CD4-positive, alpha-beta memory T cell (primary cell): ENCODE data around the gene PXDN. TPM values are rescaled to one million over a fixed set of nuclear protein-coding genes. Genes with fewer than 3 reads are reported as not detected.

Experiments used
- CTCF ChIA-PET: fragments of 350-600 bp; sonication (Branson Sonifier 250); formaldehyde crosslinking; loops from one replicate; lab custom pipeline; 2021; ENCODE audit warnings: inconsistent platforms; ENCODE audit not compliant: partially characterized antibody; lab: Charles Lee
- POLR2A ChIA-PET: fragments of 350-600 bp; sonication (Branson Sonifier 250); formaldehyde crosslinking; loops from one replicate; lab custom pipeline; 2021; ENCODE audit not compliant: partially characterized antibody; lab: Charles Lee
- DNase-seq, 5 donors: peaks; one replicate each; pipeline versions ENCODE4 v3.0.0 to v3.0.0-alpha.2; 2020 to 2022; ENCODE audit warnings: mixed read lengths in 1 of 5
- H3K27ac ChIP-seq: one replicate; pipeline ENCODE4 v1.7.0; 2013; ENCODE audit warnings: low read depth, low read length
- H3K27me3 ChIP-seq: 2 replicates; pipeline ENCODE4 v1.7.0; 2013; ENCODE audit warnings: mild to moderate bottlenecking, low read length, moderate library complexity; ENCODE audit not compliant: insufficient read depth
- H3K36me3 ChIP-seq: 2 replicates; pipeline ENCODE4 v1.7.0; 2013; ENCODE audit warnings: mild to moderate bottlenecking, low read length, moderate library complexity; ENCODE audit not compliant: insufficient read depth
- H3K4me1 ChIP-seq: 2 replicates; pipeline ENCODE4 v1.7.0; 2013; ENCODE audit warnings: mild to moderate bottlenecking, low read length, moderate library complexity; ENCODE audit not compliant: insufficient read depth
- H3K4me3 ChIP-seq, 2 donors: one replicate each; pipeline ENCODE4 v1.7.0; 2013; ENCODE audit warnings: low read length in 2 of 2, mild to moderate bottlenecking in 1 of 2
- H3K9me3 ChIP-seq, 2 donors: one replicate each; pipeline ENCODE4 v1.7.0; 2013; ENCODE audit warnings: low read length in 2 of 2, control low read depth in 1 of 2; ENCODE audit not compliant: control insufficient read depth in 1 of 2
- H3K27ac Mint-ChIP-seq, 7 donors: one replicate each; pipeline ENCODE4 v1.8.0; 2020 to 2021; ENCODE audit warnings: mixed read lengths in 7 of 7, mild to moderate bottlenecking in 6 of 7, inconsistent platforms in 3 of 7, moderate library complexity in 3 of 7
- H3K27me3 Mint-ChIP-seq, 2 donors: one replicate each; pipeline ENCODE4 v1.8.0; 2020 to 2021; ENCODE audit warnings: mixed read lengths in 2 of 2
- H3K36me3 Mint-ChIP-seq, 2 donors: one replicate each; pipeline ENCODE4 v1.8.0; 2020 to 2021; ENCODE audit warnings: mixed read lengths in 2 of 2, inconsistent platforms in 1 of 2, mild to moderate bottlenecking in 1 of 2
- H3K4me1 Mint-ChIP-seq, 4 donors: one replicate each; pipeline ENCODE4 v1.8.0; 2020 to 2021; ENCODE audit warnings: mixed read lengths in 4 of 4, mild to moderate bottlenecking in 1 of 4
- H3K4me3 Mint-ChIP-seq, 8 donors: one replicate each; pipeline ENCODE4 v1.8.0; 2020 to 2021; ENCODE audit warnings: mixed read lengths in 8 of 8, mild to moderate bottlenecking in 7 of 8, moderate library complexity in 6 of 8, inconsistent platforms in 3 of 8
- H3K9me3 Mint-ChIP-seq, 8 donors: one replicate each; pipeline ENCODE4 v1.8.0; 2020 to 2021; ENCODE audit warnings: mixed read lengths in 8 of 8, mild to moderate bottlenecking in 5 of 8, inconsistent platforms in 3 of 8, moderate library complexity in 1 of 8
- intact Hi-C: fragments of 100-400 bp; cut with micrococcal nuclease; formaldehyde crosslinking; loops from one replicate; pipeline ENCODE4 v1.15.1; 2023
- polyA plus RNA-seq, 2 donors: library from polyadenylated mRNA; unstranded; fragments of 300-500 nt; fragmentation: Illumina TruSeq; gene quantifications; one replicate each; pipeline ENCODE4 v1.2.3, GENCODE V29; 2021
- total RNA-seq, 2 experiments: library from RNA; stranded (reverse); gene quantifications; one replicate each; pipeline ENCODE4 v1.2.3, GENCODE V29; 2021

PXDN gene
- total and polyA plus RNA-seq, 4 experiments from 2014 or later = 0.79 TPM; not detected in 3

GRCh38 chr2:1790473-1790872, 46.2 kb upstream of the PXDN start:
- CTCF ChIA-PET = no interaction called here
- peaks cover 2% of the 10 kb centered on the region in 2 donors for H3K27me3 Mint-ChIP-seq
- Histone ChIP-seq H3K4me1 (no peaks in the 10 kb centered on the region), H3K9me3 (no peaks in the 10 kb centered on the region), H3K27ac (no peak overlapping the region), H3K36me3 (no peaks in the 10 kb centered on the region), H3K27me3 (no peaks in the 10 kb centered on the region), H3K4me3 (no peak overlapping the region)
- no peaks in the 10 kb centered on the region for H3K36me3 Mint-ChIP-seq
- intact Hi-C loops = no loop called here
- H3K27ac Mint-ChIP-seq = peak overlapping the region in 1 of 7 donors; percentile 72
- no peaks in the 10 kb centered on the region for H3K9me3 Mint-ChIP-seq
- DNase-seq = no peak
- no peak overlapping the region for H3K4me3 Mint-ChIP-seq
- POLR2A ChIA-PET = no interaction called here
- H3K4me1 Mint-ChIP-seq = peaks cover 0 to 3% (median 0%) of the 10 kb centered on the region in 4 donors

- H3K36me3 Mint-ChIP-seq = no peaks in the 10 kb centered on the region
- Histone ChIP-seq H3K4me3 (no peak overlapping the region), H3K36me3 (no peaks in the 10 kb centered on the region), H3K27ac (no peak overlapping the region), H3K27me3 (no peaks in the 10 kb centered on the region), H3K4me1 (no peaks in the 10 kb centered on the region), H3K9me3 (no peaks in the 10 kb centered on the region)
- H3K27me3 Mint-ChIP-seq = peaks cover 2 to 4% of the 10 kb centered on the region in 2 donors
- no peaks in the 10 kb centered on the region for H3K9me3 Mint-ChIP-seq
- intact Hi-C loops = no loop called here
- DNase-seq = no peak
- ChIA-PET CTCF (no interaction called here), POLR2A (no interaction called here)
- H3K4me3 Mint-ChIP-seq = no peak overlapping the region
- no peak overlapping the region for H3K27ac Mint-ChIP-seq
- H3K4me1 Mint-ChIP-seq = peaks cover 0 to 5% (median 0%) of the 10 kb centered on the region in 4 donors
Observed at GRCh38 chr2:1789610-1790009, 45.3 kb upstream of the PXDN start.

- intact Hi-C loops = no loop called here
- no peak for DNase-seq
- Mint-ChIP-seq H3K4me3 (no peak overlapping the region), H3K9me3 (no peaks in the 10 kb centered on the region), H3K36me3 (no peaks in the 10 kb centered on the region), H3K27ac (no peak overlapping the region), H3K4me1 (peaks cover 0 to 8% (median 0%) of the 10 kb centered on the region in 4 donors), H3K27me3 (peaks cover 2 to 4% of the 10 kb centered on the region in 2 donors)
- H3K9me3 ChIP-seq = no peaks in the 10 kb centered on the region
- POLR2A ChIA-PET = no interaction called here
- H3K27me3 ChIP-seq = no peaks in the 10 kb centered on the region
- H3K36me3 ChIP-seq = no peaks in the 10 kb centered on the region
- no peaks in the 10 kb centered on the region for H3K4me1 ChIP-seq
- CTCF ChIA-PET = interaction anchor here (0.6 kb wide), 1 partner anchor 24 kb away, joined by 4 read pairs; no protein-coding TSS in a partner anchor
- no peak overlapping the region for H3K4me3 ChIP-seq
- H3K27ac ChIP-seq = no peak overlapping the region
Observed at GRCh38 chr2:1788478-1788959, 44.2 kb upstream of the PXDN start.

- no peak overlapping the region for H3K27ac ChIP-seq
- ChIA-PET POLR2A (no interaction called here), CTCF (interaction anchor here (0.6 kb wide), 1 partner anchor 24 kb away, joined by 4 read pairs; no protein-coding TSS in a partner anchor)
- Mint-ChIP-seq H3K36me3 (no peaks in the 10 kb centered on the region), H3K27me3 (peaks cover 2 to 4% of the 10 kb centered on the region in 2 donors), H3K4me3 (no peak overlapping the region), H3K27ac (no peak overlapping the region), H3K9me3 (no peaks in the 10 kb centered on the region), H3K4me1 (peaks cover 0 to 8% (median 0%) of the 10 kb centered on the region in 4 donors)
- H3K9me3 ChIP-seq = no peaks in the 10 kb centered on the region
- no peaks in the 10 kb centered on the region for H3K27me3 ChIP-seq
- intact Hi-C loops = no loop called here
- no peak overlapping the region for H3K4me3 ChIP-seq
- DNase-seq = no peak
- no peaks in the 10 kb centered on the region for H3K4me1 ChIP-seq
- no peaks in the 10 kb centered on the region for H3K36me3 ChIP-seq
Observed at GRCh38 chr2:1787755-1788477, 43.6 kb upstream of the PXDN start.

- peaks cover 0 to 9% (median 2%) of the 10 kb centered on the region in 4 donors for H3K4me1 Mint-ChIP-seq
- H3K9me3 Mint-ChIP-seq = peaks cover 0 to 1% (median 0%) of the 10 kb centered on the region in 8 donors
- peak overlapping the region in 1 of 7 donors; percentile 18 for H3K27ac Mint-ChIP-seq
- H3K4me1 ChIP-seq = no peaks in the 10 kb centered on the region
- intact Hi-C loops = no loop called here
- H3K9me3 ChIP-seq = no peaks in the 10 kb centered on the region
- H3K36me3 Mint-ChIP-seq = no peaks in the 10 kb centered on the region
- ChIA-PET POLR2A (no interaction called here), CTCF (interaction anchor here (1.0 kb wide), 1 partner anchor 15 kb away, joined by 4 read pairs; no protein-coding TSS in a partner anchor)
- no peak overlapping the region for H3K4me3 Mint-ChIP-seq
- no peak overlapping the region for H3K27ac ChIP-seq
- no peak for DNase-seq
- H3K27me3 Mint-ChIP-seq = peaks cover 4 to 5% of the 10 kb centered on the region in 2 donors
- no peaks in the 10 kb centered on the region for H3K27me3 ChIP-seq
- H3K36me3 ChIP-seq = no peaks in the 10 kb centered on the region
- H3K4me3 ChIP-seq = no peak overlapping the region
Observed at GRCh38 chr2:1784986-1785617, 40.8 kb upstream of the PXDN start.

- POLR2A ChIA-PET = no interaction called here
- peaks cover 4 to 5% of the 10 kb centered on the region in 2 donors for H3K27me3 Mint-ChIP-seq
- DNase-seq = no peak
- no peaks in the 10 kb centered on the region for H3K36me3 ChIP-seq
- no peak overlapping the region for H3K27ac ChIP-seq
- no peak overlapping the region for H3K27ac Mint-ChIP-seq
- no peak overlapping the region for H3K4me3 ChIP-seq
- no peaks in the 10 kb centered on the region for H3K36me3 Mint-ChIP-seq
- CTCF ChIA-PET = interaction anchor here (1.0 kb wide), 1 partner anchor 14 kb away, joined by 4 read pairs; no protein-coding TSS in a partner anchor
- no peaks in the 10 kb centered on the region for H3K4me1 ChIP-seq
- no peak overlapping the region for H3K4me3 Mint-ChIP-seq
- no peaks in the 10 kb centered on the region for H3K27me3 ChIP-seq
- peaks cover 0 to 1% (median 0%) of the 10 kb centered on the region in 8 donors for H3K9me3 Mint-ChIP-seq
- H3K4me1 Mint-ChIP-seq = peaks cover 0 to 15% (median 2%) of the 10 kb centered on the region in 4 donors
- H3K9me3 ChIP-seq = no peaks in the 10 kb centered on the region
- intact Hi-C loops = no loop called here
Observed at GRCh38 chr2:1784087-1784486, 39.8 kb upstream of the PXDN start.

GRCh38 chr2:1782514-1782913, 38.2 kb upstream of the PXDN start:
- DNase-seq = no peak
- no peaks in the 10 kb centered on the region for H3K36me3 Mint-ChIP-seq
- peak overlapping the region in 1 of 8 donors; percentile 10 for H3K4me3 Mint-ChIP-seq
- CTCF ChIA-PET = interaction anchor here (2.1 kb wide), 1 partner anchor 13 kb away, joined by 9 read pairs; no protein-coding TSS in a partner anchor
- peaks cover 0 to 1% (median 0%) of the 10 kb centered on the region in 8 donors for H3K9me3 Mint-ChIP-seq
- H3K4me1 Mint-ChIP-seq = peaks cover 0 to 17% (median 2%) of the 10 kb centered on the region in 4 donors
- H3K27ac Mint-ChIP-seq = no peak overlapping the region
- no peak overlapping the region for H3K27ac ChIP-seq
- no peaks in the 10 kb centered on the region for H3K4me1 ChIP-seq
- intact Hi-C loops = no loop called here
- H3K9me3 ChIP-seq = no peaks in the 10 kb centered on the region
- H3K36me3 ChIP-seq = no peaks in the 10 kb centered on the region
- POLR2A ChIA-PET = no interaction called here
- no peak overlapping the region for H3K4me3 ChIP-seq
- no peaks in the 10 kb centered on the region for H3K27me3 ChIP-seq
- H3K27me3 Mint-ChIP-seq = peaks cover 4 to 5% of the 10 kb centered on the region in 2 donors
